ENCODE data around the gene SMPD1. TPM values are rescaled to one million over a fixed set of nuclear protein-coding genes. Genes with fewer than 3 reads are reported as not detected.
"Not testable (repeated sequence)": the region's sequence is repeated elsewhere in the genome, so short reads cannot be mapped to it uniquely, and the experiment has no call there.

Gene SMPD1
- total RNA-seq, 1 donor from 2014 or later, result 38.8 TPM

GRCh38 chr11:6388748-6389147 is 1.5 kb upstream of the SMPD1 start:
- DNase-seq (ENCODE audit: low read depth), result no peak

- DNase-seq (ENCODE audit: low read depth), result no peak
Observed at GRCh38 chr11:6390718-6391469, 620 bp downstream of the SMPD1 start.

DNA sequence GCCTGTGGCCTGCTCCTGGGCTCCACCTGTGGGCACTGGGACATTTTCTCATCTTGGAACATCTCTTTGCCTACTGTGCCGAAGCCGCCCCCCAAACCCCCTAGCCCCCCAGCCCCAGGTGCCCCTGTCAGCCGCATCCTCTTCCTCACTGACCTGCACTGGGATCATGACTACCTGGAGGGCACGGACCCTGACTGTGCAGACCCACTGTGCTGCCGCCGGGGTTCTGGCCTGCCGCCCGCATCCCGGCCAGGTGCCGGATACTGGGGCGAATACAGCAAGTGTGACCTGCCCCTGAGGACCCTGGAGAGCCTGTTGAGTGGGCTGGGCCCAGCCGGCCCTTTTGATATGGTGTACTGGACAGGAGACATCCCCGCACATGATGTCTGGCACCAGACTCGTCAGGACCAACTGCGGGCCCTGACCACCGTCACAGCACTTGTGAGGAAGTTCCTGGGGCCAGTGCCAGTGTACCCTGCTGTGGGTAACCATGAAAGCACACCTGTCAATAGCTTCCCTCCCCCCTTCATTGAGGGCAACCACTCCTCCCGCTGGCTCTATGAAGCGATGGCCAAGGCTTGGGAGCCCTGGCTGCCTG is 1.4 kb downstream of the SMPD1 start:
- DNase-seq (ENCODE audit: low read depth), result no peak

DNA sequence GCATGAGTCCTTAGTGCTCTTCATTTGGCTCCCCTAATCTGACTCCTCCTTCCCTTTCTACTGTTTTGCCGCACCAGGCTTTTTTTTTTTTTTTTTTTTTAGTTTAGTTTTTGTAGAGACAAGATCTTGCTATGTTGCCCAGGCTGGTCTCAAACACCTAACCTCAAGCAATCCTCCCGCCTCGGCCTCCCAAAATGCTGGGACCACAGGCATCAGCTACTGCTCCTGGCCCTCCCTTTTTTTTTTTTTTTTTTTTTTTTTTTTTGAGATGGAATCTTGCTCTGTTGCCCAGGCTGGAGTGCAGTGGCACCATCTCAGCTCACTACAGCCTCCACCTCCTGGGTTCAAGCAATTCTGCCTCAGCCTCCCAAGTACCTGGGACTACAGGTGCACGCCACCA is 2.0 kb downstream of the SMPD1 start:
- DNase-seq (ENCODE audit: low read depth), result not testable (repeated sequence)

DNA sequence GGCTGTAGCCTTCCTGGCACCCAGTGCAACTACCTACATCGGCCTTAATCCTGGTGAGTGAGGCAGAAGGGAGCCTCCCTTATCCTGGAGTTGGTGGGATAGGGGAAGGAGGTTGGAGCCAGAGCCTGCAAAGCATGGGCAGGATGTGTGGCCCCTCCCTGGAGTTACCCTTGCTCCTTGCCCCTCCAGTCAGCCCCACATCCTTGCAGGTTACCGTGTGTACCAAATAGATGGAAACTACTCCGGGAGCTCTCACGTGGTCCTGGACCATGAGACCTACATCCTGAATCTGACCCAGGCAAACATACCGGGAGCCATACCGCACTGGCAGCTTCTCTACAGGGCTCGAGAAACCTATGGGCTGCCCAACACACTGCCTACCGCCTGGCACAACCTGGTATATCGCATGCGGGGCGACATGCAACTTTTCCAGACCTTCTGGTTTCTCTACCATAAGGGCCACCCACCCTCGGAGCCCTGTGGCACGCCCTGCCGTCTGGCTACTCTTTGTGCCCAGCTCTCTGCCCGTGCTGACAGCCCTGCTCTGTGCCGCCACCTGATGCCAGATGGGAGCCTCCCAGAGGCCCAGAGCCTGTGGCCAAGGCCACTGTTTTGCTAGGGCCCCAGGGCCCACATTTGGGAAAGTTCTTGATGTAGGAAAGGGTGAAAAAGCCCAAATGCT is 3.9 kb downstream of the SMPD1 start:
- DNase-seq (ENCODE audit: low read depth), result no peak

DNA sequence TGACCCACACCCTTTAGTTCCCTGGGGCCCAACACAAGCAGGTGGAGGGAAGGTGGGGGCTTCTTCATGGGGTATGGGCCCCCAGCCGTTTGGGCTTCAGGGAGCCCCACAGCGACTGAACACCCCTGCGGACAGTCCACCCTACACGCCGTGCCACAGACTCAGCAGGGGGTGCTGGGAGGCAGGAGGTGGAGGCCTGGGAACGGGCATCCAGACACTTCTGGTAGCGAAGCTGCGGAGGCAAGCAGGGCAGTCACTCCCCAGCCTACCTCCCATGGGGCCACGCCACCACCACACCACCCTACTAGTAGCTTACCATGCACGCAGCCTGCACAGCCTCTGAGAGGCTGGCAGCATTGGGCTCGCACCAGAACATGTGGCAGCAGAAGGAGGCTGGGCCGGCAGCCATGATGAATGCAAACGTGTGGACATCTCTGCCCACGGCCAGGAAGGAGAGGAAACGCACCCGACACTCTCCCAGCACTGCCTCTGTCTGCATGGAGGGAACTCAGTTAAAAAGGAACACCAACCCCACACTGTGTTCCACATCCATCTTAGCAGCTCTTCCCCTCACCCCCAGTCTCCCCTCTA is 5.3 kb downstream of the SMPD1 start:
- DNase-seq (ENCODE audit: low read depth), result no peak

- DNase-seq (ENCODE audit: low read depth), result no peak
Observed at GRCh38 chr11:6397156-6397555, 6.9 kb downstream of the SMPD1 start.

GRCh38 chr11:6397636-6398035 is 7.4 kb downstream of the SMPD1 start:
- no peak for DNase-seq (ENCODE audit: low read depth)

DNA sequence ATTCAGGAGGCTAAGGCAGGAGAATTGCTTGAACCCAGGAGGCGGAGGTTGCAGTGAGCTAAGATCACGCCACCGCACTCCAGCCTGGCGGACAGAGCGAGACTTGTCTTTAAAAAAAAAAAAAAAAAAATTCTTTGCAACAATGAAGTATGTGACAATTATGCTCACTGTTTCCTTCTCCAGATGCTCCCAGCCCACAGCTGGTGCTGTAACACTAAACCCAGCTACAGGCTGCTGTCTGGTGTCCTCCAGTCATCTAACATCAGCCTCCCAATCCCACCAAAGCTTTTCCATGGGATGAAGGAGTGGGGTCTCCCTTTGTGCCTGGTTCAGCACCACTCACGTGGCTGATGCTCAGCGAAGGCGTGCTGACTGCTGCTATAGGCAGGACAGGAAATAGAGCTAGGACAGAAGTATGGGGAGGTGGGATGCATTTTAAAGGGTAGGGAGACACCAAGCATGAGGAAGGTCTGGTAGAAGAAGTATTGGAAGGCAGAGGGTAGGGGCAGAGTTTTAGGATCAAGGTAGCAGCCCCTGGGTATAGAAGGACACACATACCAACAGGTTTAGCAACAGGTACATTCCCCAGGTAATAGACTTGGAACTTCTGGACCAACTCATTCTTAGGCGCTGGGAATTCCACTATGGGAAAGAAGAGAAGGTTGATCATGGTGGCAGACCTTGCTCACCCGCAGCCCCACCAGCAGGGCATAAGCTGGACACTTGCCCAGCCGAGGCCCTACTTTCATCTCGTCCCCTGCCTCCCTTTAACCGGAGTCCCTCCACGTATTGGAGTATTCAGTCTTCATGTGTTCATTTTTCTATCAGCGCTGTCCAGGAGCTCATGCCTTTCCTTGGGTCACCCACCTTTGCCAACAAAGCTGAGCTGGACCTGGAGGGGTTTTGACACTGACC is 10.4 kb downstream of the SMPD1 start:
- no peak for DNase-seq (ENCODE audit: low read depth)

GRCh38 chr11:6401464-6401863 is 11.2 kb downstream of the SMPD1 start:
- DNase-seq (ENCODE audit: low read depth), result no peak

- DNase-seq (ENCODE audit: low read depth), result no peak
Observed at GRCh38 chr11:6402061-6402470, 11.8 kb downstream of the SMPD1 start.

- DNase-seq (ENCODE audit: low read depth), result no peak
Observed at GRCh38 chr11:6402561-6402981, 12.3 kb downstream of the SMPD1 start.

DNA sequence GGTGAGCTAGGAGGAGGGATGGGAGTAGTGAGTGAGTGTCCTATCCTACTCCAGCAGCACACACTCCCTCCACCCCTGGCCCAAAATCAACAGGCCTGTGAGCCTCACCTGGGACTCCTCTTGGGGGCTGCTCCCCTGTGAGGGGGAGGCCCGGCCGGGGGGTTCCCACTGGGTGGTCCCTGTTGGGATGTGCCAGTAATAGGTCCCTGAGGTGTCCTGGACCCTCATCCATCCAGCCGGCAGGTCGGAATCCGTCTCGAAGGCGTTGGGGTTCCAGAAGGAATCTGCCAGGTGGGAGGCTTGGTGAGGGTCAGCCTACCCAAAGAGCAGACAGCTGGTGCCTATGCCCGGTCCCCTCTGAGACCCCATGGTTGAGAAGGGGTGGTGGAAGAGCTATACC is 13.3 kb downstream of the SMPD1 start:
- DNase-seq (ENCODE audit: low read depth), result no peak

DNA sequence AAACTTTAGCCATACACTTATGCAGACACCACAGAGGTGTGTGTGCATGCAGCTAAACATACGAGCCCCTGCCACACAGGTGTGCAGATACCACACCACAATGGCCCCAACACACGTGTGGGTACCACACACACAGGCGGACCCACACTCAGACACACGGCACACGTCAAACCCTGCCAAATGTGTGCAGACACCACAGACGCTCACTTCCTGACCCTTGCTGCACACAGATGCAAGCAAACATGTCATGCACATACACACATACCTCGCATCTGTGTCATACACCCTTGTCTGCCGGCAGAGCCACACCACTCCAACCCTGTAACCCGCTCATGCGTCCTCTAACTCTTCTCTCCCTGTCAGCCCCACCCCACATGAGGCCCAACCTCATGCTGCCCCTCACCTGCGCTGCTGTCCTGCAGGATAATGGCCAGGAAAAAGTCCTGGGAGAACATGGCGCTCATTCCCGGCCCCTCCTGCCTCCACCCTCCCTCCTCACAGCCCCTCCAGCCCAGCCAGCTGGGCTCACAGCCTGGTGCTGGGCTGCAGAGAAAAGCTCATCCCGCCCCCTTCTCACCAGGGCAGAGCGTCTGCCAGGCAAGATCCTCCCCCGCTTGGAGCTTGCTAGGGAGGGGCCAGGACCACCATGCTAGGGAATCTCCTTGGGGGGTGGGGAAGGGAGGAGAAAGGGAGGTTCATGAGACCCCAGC is 14.2 kb downstream of the SMPD1 start:
- no peak for DNase-seq (ENCODE audit: low read depth)

GRCh38 chr11:6405052-6405667 is 14.9 kb downstream of the SMPD1 start:
- peak; percentile 14 for DNase-seq (ENCODE audit: low read depth)

GRCh38 chr11:6405846-6406245 is 15.6 kb downstream of the SMPD1 start:
- DNase-seq (ENCODE audit: low read depth), result no peak

DNA sequence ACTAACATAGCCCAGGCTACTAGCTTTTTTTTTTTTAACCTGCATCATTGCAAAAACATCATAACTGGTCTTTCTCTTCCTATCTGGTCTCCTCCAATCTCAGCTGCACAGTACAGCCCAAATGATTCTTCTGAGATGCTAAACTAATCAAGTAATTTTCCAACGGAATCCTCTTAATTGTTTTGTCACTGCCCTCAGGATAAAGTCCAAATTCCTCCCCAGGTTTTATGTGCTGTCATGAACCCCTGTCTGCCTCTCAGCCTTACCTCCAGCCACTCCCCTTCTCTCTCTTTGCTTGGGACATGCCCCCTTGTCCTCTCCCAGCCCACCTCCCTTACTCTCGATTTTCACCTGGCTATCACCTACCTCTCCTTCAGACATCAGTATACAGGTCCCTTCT is 16.1 kb downstream of the SMPD1 start:
- DNase-seq (ENCODE audit: low read depth), result no peak

- DNase-seq (ENCODE audit: low read depth), result no peak
Observed at GRCh38 chr11:6410695-6411430, 20.6 kb downstream of the SMPD1 start.

DNA sequence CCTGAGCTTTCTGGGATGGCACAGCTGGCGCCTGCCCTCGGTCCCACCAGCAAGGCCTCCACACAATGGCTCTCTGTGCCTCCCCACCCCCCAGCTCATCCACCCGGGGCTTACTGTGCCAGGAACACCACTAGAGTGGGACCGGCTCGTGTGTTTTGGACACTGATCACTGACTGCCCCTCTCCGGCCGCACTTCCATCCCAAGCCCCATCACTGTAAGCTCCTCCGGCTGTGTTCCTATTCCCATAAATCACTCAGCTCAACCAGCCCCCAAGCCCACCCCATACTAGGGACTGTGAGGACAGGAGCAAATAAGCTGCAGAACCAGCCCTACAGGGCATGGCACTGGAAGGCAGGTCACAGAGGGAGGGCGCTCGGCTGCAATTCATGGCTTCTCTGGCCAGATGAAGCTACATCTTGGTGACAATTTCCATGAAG is 21.3 kb downstream of the SMPD1 start:
- DNase-seq (ENCODE audit: low read depth), result no peak

DNA sequence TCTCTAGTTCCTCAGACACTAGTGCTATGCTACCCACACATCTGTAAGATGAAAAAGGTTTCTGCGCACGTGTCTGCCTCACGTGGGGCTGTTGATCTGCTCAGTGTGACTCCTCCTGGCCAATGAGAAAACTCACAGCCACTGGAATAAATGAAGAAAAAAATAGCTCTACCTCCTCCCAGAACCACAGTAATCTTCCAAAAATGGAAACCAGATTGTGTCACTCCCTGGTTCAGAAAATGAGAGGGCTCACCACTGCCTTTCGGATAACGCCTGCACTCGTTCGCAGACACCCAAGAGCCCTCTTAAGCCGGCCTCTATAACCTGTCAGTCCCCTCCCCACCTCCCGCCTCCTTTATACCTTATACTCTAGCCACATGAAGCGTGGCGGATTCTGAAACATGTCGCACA is 23.5 kb downstream of the SMPD1 start:
- no peak for DNase-seq (ENCODE audit: low read depth)

Measured in renal cortical epithelial cell (primary cell).